AG09309 (cell line): ENCODE measurements around the gene GPR32.
A peak's percentile ranks its signal among the peaks of the same experiment; 100 is the strongest.
"Not testable (repeated sequence)": the region's sequence is repeated elsewhere in the genome, so short reads cannot be mapped to it uniquely, and the experiment has no call there.

Experiments
- DNase-seq: peaks from one replicate; pipeline ENCODE4 v3.0.0-alpha.2; 2010; ENCODE audit warnings: low read depth
- H3K4me3 ChIP-seq: 2 replicates; pipeline ENCODE4 v1.5.1; 2011; ENCODE audit warnings: mild to moderate bottlenecking, low read depth, low read length, moderate library complexity; ENCODE audit not compliant: control insufficient read depth
- CTCF ChIP-seq: IDR thresholded peaks from 2 replicates; pipeline ENCODE4 v1.5.1; 2011; ENCODE audit warnings: mild to moderate bottlenecking, low read depth, low read length, inconsistent platforms; ENCODE audit not compliant: insufficient read depth, control insufficient read depth; ENCODE audit errors: missing control alignments

The GPR32 gene

GRCh38 chr19:50770164-50770563 lies at the start of gene GPR32:
Gene GPR32, plus strand, starts transcription at chr19:50770464. Its CDS starts 137 bp downstream, at chr19:50770601.
- not testable (repeated sequence) for DNase-seq, H3K4me3 ChIP-seq

GRCh38 chr19:50720921-50721381 lies 49.3 kb upstream of the GPR32 start:
- peak; percentile 32 for DNase-seq
- no peak overlapping the region for H3K4me3 ChIP-seq
- TF ChIP-seq CTCF, result peak; percentile 28

- no peak for TF ChIP-seq CTCF
- no peak overlapping the region for H3K4me3 ChIP-seq
- DNase-seq, result no peak
These were observed 48.7 kb upstream of the GPR32 start for GRCh38 chr19:50721441-50722137.

GRCh38 chr19:50722201-50723013 lies 47.9 kb upstream of the GPR32 start:
- no peak for TF ChIP-seq CTCF
- peak overlapping the region; percentile 88 for H3K4me3 ChIP-seq
- DNase-seq, result no peak

GRCh38 chr19:50723069-50723468 lies 47.2 kb upstream of the GPR32 start, which contains the start of gene CLEC11A:
Gene CLEC11A, plus strand, starts transcription at chr19:50723364. Its CDS starts 162 bp downstream, at chr19:50723526.
- H3K4me3 ChIP-seq, result peak within 1 kb of the TSS; percentile 88
- DNase-seq, result peak; percentile 44
- no peak for TF ChIP-seq CTCF

- no peak for DNase-seq
- H3K4me3 ChIP-seq, result peak overlapping the region; percentile 88
- TF ChIP-seq CTCF, result no peak
These were observed 46.3 kb upstream of the GPR32 start for GRCh38 chr19:50723735-50724521.
